IMR-90 (cell line): ENCODE measurements around the gene BMP7.

Source experiments
- POLR2A ChIP-seq: IDR thresholded peaks from 2 replicates; pipeline ENCODE4 v1.6.1; 2012; ENCODE audit warnings: mild to moderate bottlenecking, low read depth, low read length
- RAD21 ChIP-seq: IDR thresholded peaks from 2 replicates; pipeline ENCODE4 v1.6.1; 2012; ENCODE audit warnings: low read length, improper control_type of control experiment
- RFX5 ChIP-seq: IDR thresholded peaks from 2 replicates; pipeline ENCODE4 v1.8.0; 2012; ENCODE audit warnings: low read depth, mild to moderate bottlenecking, low read length, moderate library complexity
- TF ChIP-seq, protein P1 (sequence below): fragments of 150-350 bp; IDR thresholded peaks from 2 replicates; pipeline ENCODE4 v1.6.1; 2017; ENCODE audit warnings: mild to moderate bottlenecking, antibody characterized with exemption, low read length, low read depth

GRCh38 chr20:57252559-57253162 lies 13.8 kb downstream of the BMP7 start:
- TF ChIP-seq POLR2A: no peak
- TF ChIP-seq, protein P1, sequence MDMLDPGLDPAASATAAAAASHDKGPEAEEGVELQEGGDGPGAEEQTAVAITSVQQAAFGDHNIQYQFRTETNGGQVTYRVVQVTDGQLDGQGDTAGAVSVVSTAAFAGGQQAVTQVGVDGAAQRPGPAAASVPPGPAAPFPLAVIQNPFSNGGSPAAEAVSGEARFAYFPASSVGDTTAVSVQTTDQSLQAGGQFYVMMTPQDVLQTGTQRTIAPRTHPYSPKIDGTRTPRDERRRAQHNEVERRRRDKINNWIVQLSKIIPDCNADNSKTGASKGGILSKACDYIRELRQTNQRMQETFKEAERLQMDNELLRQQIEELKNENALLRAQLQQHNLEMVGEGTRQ: no peak
- no peak for TF ChIP-seq RAD21
- no peak for TF ChIP-seq RFX5
